Fibroblast of lung (primary cell): ENCODE measurements around the gene RHEB. TPM values are rescaled to one million over a fixed set of nuclear protein-coding genes. Genes with fewer than 3 reads are reported as not detected.

Source experiments
- DNase-seq, 2 donors: peaks; one replicate each; pipeline versions ENCODE4 v3.0.0 to v3.0.0-alpha.2; 2010; ENCODE audit warnings: low read depth in 2 of 2
- H2AFZ ChIP-seq: 2 replicates; pipeline ENCODE4 v1.5.1; 2012; ENCODE audit warnings: low read length, control low read depth, inconsistent platforms
- H3K27ac ChIP-seq: 2 replicates; pipeline ENCODE4 v1.5.1; 2011; ENCODE audit warnings: low read length, control low read depth; ENCODE audit not compliant: insufficient read depth
- H3K27me3 ChIP-seq: 2 replicates; pipeline ENCODE4 v1.5.1; 2011; ENCODE audit warnings: mild to moderate bottlenecking, low read length; ENCODE audit not compliant: control insufficient read depth, insufficient read depth
- H3K36me3 ChIP-seq: 2 replicates; pipeline ENCODE4 v1.5.1; 2011; ENCODE audit warnings: low read length; ENCODE audit not compliant: control insufficient read depth, insufficient read depth
- H3K4me1 ChIP-seq: 2 replicates; pipeline ENCODE4 v1.5.1; 2011; ENCODE audit warnings: low read length; ENCODE audit not compliant: control insufficient read depth, insufficient read depth; ENCODE audit errors: extremely low read depth
- H3K4me2 ChIP-seq: 2 replicates; pipeline ENCODE4 v1.5.1; 2011; ENCODE audit warnings: low read length, control low read depth; ENCODE audit not compliant: insufficient read depth; ENCODE audit errors: extremely low read depth
- H3K4me3 ChIP-seq, 4 experiments: fragments of 200-600 bp in 1 of 4; sonication (generic) in 1 of 4; replicated peaks in 1 of 4; 2 replicates each; pipeline ENCODE4 v1.5.1; 2011 to 2016; ENCODE audit warnings: low read length in 4 of 4, low read depth in 3 of 4, mild to moderate bottlenecking in 3 of 4, control low read depth in 2 of 4, inconsistent platforms in 1 of 4, mixed read lengths in 1 of 4; ENCODE audit not compliant: insufficient read depth in 1 of 4; ENCODE audit errors: control extremely low read depth in 1 of 4
- H3K79me2 ChIP-seq: 2 replicates; pipeline ENCODE4 v1.5.1; 2012; ENCODE audit warnings: mild to moderate bottlenecking, low read length, inconsistent platforms; ENCODE audit not compliant: control insufficient read depth, insufficient read depth
- H3K9ac ChIP-seq: 2 replicates; pipeline ENCODE4 v1.5.1; 2011; ENCODE audit warnings: mild to moderate bottlenecking, low read length, control low read depth; ENCODE audit not compliant: insufficient read depth
- H3K9me3 ChIP-seq: 2 replicates; pipeline ENCODE4 v1.5.1; 2012; ENCODE audit warnings: low read depth, low read length; ENCODE audit not compliant: control insufficient read depth, insufficient read depth
- H4K20me1 ChIP-seq: 2 replicates; pipeline ENCODE4 v1.5.1; 2011; ENCODE audit warnings: low read length; ENCODE audit not compliant: control insufficient read depth, insufficient read depth; ENCODE audit errors: extremely low read depth
- CTCF ChIP-seq, 2 donors: IDR thresholded peaks in 1 of 2; conservative IDR thresholded peaks in 1 of 2; 1 replicate in 1 of 2; 2 replicates in 1 of 2; pipeline ENCODE4 v1.5.1; 2011 to 2012; ENCODE audit warnings: low read length in 2 of 2, control low read depth in 1 of 2, inconsistent platforms in 1 of 2, low read depth in 1 of 2, mild to moderate bottlenecking in 1 of 2
- EZH2 ChIP-seq: IDR thresholded peaks from 2 replicates; pipeline ENCODE4 v1.5.1; 2012; ENCODE audit warnings: low read length, control low read depth, mild to moderate bottlenecking; ENCODE audit errors: missing control alignments
- polyA plus RNA-seq, 2 donors: library from polyadenylated mRNA; depleted of rRNA in 1 of 2; stranded (reverse) in 1 of 2; unstranded in 1 of 2; fragments of >200 nt; gene quantifications; 2 replicates each; pipeline ENCODE4 v1.2.1, GENCODE V29; 2011 to 2012; ENCODE audit warnings: missing spikeins in 1 of 2
- total RNA-seq: library from RNA; depleted of rRNA; stranded (reverse); fragments of >200 nt; gene quantifications from 2 replicates; pipeline ENCODE4 v1.2.1, GENCODE V29; 2014

Gene RHEB
- total and polyA plus RNA-seq, 2 donors (not counting 1 experiment from before 2014, with no cell fraction given), result 81.4 to 135 TPM

- H3K79me2 ChIP-seq, result peaks cover 94% of the 10 kb centered on the region
Measured at GRCh38 chr7:151505836-151506468, 13.7 kb downstream of the RHEB start.

GRCh38 chr7:151505433-151505832 lies 14.3 kb downstream of the RHEB start:
- Histone ChIP-seq H2AFZ (no peak overlapping the region), H3K27me3 (no peaks in the 10 kb centered on the region), H3K9me3 (no peaks in the 10 kb centered on the region), H3K4me1 (peaks cover 9% of the 10 kb centered on the region), H3K79me2 (peaks cover 94% of the 10 kb centered on the region), H3K9ac (no peak overlapping the region), H3K4me3 (no peak overlapping the region), H3K4me2 (no peak overlapping the region), H3K36me3 (no peaks in the 10 kb centered on the region), H3K27ac (no peak overlapping the region), H4K20me1 (peaks cover 3% of the 10 kb centered on the region)
- TF ChIP-seq CTCF (conservative IDR thresholded peaks at IDR 0.05 in 1 of 2, IDR thresholded peaks at IDR 0.05 in 1 of 2; ENCODE audit: low read depth in 1 of 2, low read length in 2 of 2) (no peak), EZH2 (no peak)
- no peak for DNase-seq

More at GRCh38 chr7:151505836-151506468, 13.7 kb downstream of the RHEB start:
- Histone ChIP-seq H4K20me1 (peaks cover 3% of the 10 kb centered on the region), H2AFZ (no peak overlapping the region), H3K36me3 (no peaks in the 10 kb centered on the region), H3K27me3 (no peaks in the 10 kb centered on the region), H3K9me3 (no peaks in the 10 kb centered on the region), H3K27ac (no peak overlapping the region), H3K4me2 (no peak overlapping the region), H3K9ac (no peak overlapping the region), H3K4me1 (peaks cover 9% of the 10 kb centered on the region), H3K4me3 (no peak overlapping the region)
- no peak for DNase-seq
- TF ChIP-seq EZH2 (no peak), CTCF (conservative IDR thresholded peaks at IDR 0.05 in 1 of 2, IDR thresholded peaks at IDR 0.05 in 1 of 2; ENCODE audit: low read depth in 1 of 2, low read length in 2 of 2) (no peak)

GRCh38 chr7:151504715-151505326 lies 14.9 kb downstream of the RHEB start:
- peaks cover 94% of the 10 kb centered on the region for H3K79me2 ChIP-seq
- no peaks in the 10 kb centered on the region for H3K27me3 ChIP-seq
- no peak for TF ChIP-seq CTCF (conservative IDR thresholded peaks at IDR 0.05 in 1 of 2, IDR thresholded peaks at IDR 0.05 in 1 of 2; ENCODE audit: low read depth in 1 of 2, low read length in 2 of 2)
- H3K27ac ChIP-seq, result no peak overlapping the region
- no peaks in the 10 kb centered on the region for H3K9me3 ChIP-seq
- no peak overlapping the region for H2AFZ ChIP-seq
- H3K4me3 ChIP-seq, result no peak overlapping the region
- peaks cover under 1% of the 10 kb centered on the region for H4K20me1 ChIP-seq
- H3K9ac ChIP-seq, result no peak overlapping the region
- H3K4me2 ChIP-seq, result no peak overlapping the region
- no peaks in the 10 kb centered on the region for H3K36me3 ChIP-seq
- DNase-seq, result no peak
- H3K4me1 ChIP-seq, result peaks cover 9% of the 10 kb centered on the region
